HepG2 (cell line): ENCODE measurements around the gene ACSM2B. TPM values are rescaled to one million over a fixed set of nuclear protein-coding genes. Genes with fewer than 3 reads are reported as not detected.

Source experiments
- BATF2 ChIP-seq: sonication (generic); formaldehyde crosslinking; IDR thresholded peaks from 2 replicates; pipeline ENCODE4 v1.8.0; 2022; ENCODE audit warnings: mild to moderate bottlenecking, missing genetic modification reagents, moderate library complexity
- CBX5 ChIP-seq: sonication (generic); formaldehyde crosslinking; IDR thresholded peaks from 2 replicates; pipeline ENCODE4 v1.4.0; 2020; ENCODE audit warnings: missing genetic modification reagents, borderline replicate concordance
- DBP ChIP-seq: sonication (generic); formaldehyde crosslinking; IDR thresholded peaks from 2 replicates; pipeline ENCODE4 v1.4.0; 2020; ENCODE audit warnings: missing genetic modification reagents; ENCODE audit errors: not compliant biosample characterization
- ESRRA ChIP-seq: sonication (generic); formaldehyde crosslinking; IDR thresholded peaks from 2 replicates; pipeline ENCODE4 v1.5.1; 2020; ENCODE audit warnings: mild to moderate bottlenecking, low read depth, missing genetic modification reagents
- FOXA1 ChIP-seq, 2 experiments: fragments of 450-650 bp in 1 of 2; sonication (generic) in 1 of 2; formaldehyde crosslinking in 1 of 2; IDR thresholded peaks; 2 replicates each; pipeline versions ENCODE4 v1.4.0 to v1.6.1; 2016 to 2020; ENCODE audit warnings: missing genetic modification reagents in 1 of 2
- GATAD1 ChIP-seq: IDR thresholded peaks from 2 replicates; pipeline ENCODE4 v1.6.1; 2016; ENCODE audit warnings: missing genetic modification reagents, missing compliant biosample characterization
- GLI4 ChIP-seq: sonication (generic); formaldehyde crosslinking; IDR thresholded peaks from 2 replicates; pipeline ENCODE4 v1.5.1; 2020; ENCODE audit warnings: missing genetic modification reagents, mild to moderate bottlenecking, moderate library complexity, borderline replicate concordance
- HNF1B ChIP-seq: sonication (generic); formaldehyde crosslinking; IDR thresholded peaks from 2 replicates; pipeline ENCODE4 v1.5.1; 2020; ENCODE audit warnings: mild to moderate bottlenecking, moderate library complexity, missing genetic modification reagents
- HNF4G ChIP-seq, 2 experiments: sonication (generic) in 1 of 2; formaldehyde crosslinking in 1 of 2; IDR thresholded peaks; 2 replicates each; pipeline versions ENCODE4 v1.4.0 to v1.6.1; 2011 to 2020; ENCODE audit warnings: borderline replicate concordance in 2 of 2, low read depth in 2 of 2, mild to moderate bottlenecking in 2 of 2, low read length in 1 of 2, missing genetic modification reagents in 1 of 2, moderate library complexity in 1 of 2
- IKZF1 ChIP-seq: fragments of 450-650 bp; IDR thresholded peaks from 2 replicates; pipeline ENCODE4 v1.7.1; 2016
- MAFF ChIP-seq: IDR thresholded peaks from 2 replicates; pipeline ENCODE4 v1.6.1; 2011; ENCODE audit warnings: low read depth, low read length, improper control_type of control experiment
- PBX2 ChIP-seq: IDR thresholded peaks from 2 replicates; pipeline ENCODE4 v1.6.1; 2016; ENCODE audit warnings: control low read depth
- PHF5A ChIP-seq: IDR thresholded peaks from one replicate; pipeline ENCODE4 v1.6.1; 2018; ENCODE audit warnings: low read depth, missing genetic modification reagents; ENCODE audit not compliant: unreplicated experiment
- PHF8 ChIP-seq: sonication (generic); formaldehyde crosslinking; IDR thresholded peaks from 2 replicates; pipeline ENCODE4 v1.5.0; 2020; ENCODE audit warnings: missing genetic modification reagents
- RORA ChIP-seq: sonication (generic); formaldehyde crosslinking; IDR thresholded peaks from 2 replicates; pipeline ENCODE4 v1.5.0; 2020; ENCODE audit warnings: mild to moderate bottlenecking, missing genetic modification reagents, moderate library complexity
- RXRB ChIP-seq: IDR thresholded peaks from 2 replicates; pipeline ENCODE4 v1.6.1; 2016; ENCODE audit warnings: borderline replicate concordance, missing genetic modification reagents, missing compliant biosample characterization
- SMARCC2 ChIP-seq: fragments of 450-650 bp; IDR thresholded peaks from 2 replicates; pipeline ENCODE4 v1.6.1; 2017; ENCODE audit warnings: antibody characterized with exemption, mild to moderate bottlenecking
- SOX5 ChIP-seq: IDR thresholded peaks from 2 replicates; pipeline ENCODE4 v1.6.1; 2016; ENCODE audit warnings: borderline replicate concordance
- ZBTB10 ChIP-seq: sonication (generic); formaldehyde crosslinking; IDR thresholded peaks from 2 replicates; pipeline ENCODE4 v1.4.0; 2020; ENCODE audit warnings: missing genetic modification reagents, borderline replicate concordance
- ZNF546 ChIP-seq: sonication (generic); formaldehyde crosslinking; conservative IDR thresholded peaks from 2 replicates; pipeline ENCODE4 v1.8.1; 2023; ENCODE audit warnings: mild to moderate bottlenecking, missing genetic modification reagents
- ZSCAN31 ChIP-seq: sonication (generic); formaldehyde crosslinking; IDR thresholded peaks from 2 replicates; pipeline ENCODE4 v1.5.0; 2020; ENCODE audit warnings: low read depth, mild to moderate bottlenecking, missing genetic modification reagents
- polyA plus RNA-seq, 8 experiments: library from polyadenylated mRNA; depleted of rRNA in 3 of 8; stranded (reverse) in 7 of 8; unstranded in 1 of 8; fragments of >200 nt; fragmentation: Illumina TruSeq in 4 of 8; extraction: Trizol in 4 of 8; gene quantifications; 2 replicates each; pipeline versions ENCODE4 v1.2.1 to v1.2.3, GENCODE V29; 2011 to 2016; ENCODE audit warnings: low read depth in 4 of 8, missing spikeins in 1 of 8, mixed read lengths in 1 of 8; ENCODE audit not compliant: insufficient read depth in 1 of 8
- total RNA-seq, 5 experiments: library from RNA; depleted of rRNA; stranded (reverse); fragments of >200 nt; fragmentation: Illumina TruSeq; extraction: Trizol; gene quantifications; 2 replicates each; pipeline ENCODE4 v1.2.3, GENCODE V29; 2016; ENCODE audit warnings: low read depth in 1 of 5

Gene ACSM2B
- total and polyA plus RNA-seq, 2 of the 13 experiments (the other 11 are each of a cell fraction or from before 2014, with no cell fraction given): 22.9 to 34.0 TPM

GRCh38 chr16:20598832-20599469 is 22.8 kb upstream of the ACSM2B start (continued):
- TF ChIP-seq BATF2 (CRISPR knock-in tag) (0 out of 2 replicates have a peak, but pooled peaks have one; percentile 58), PHF5A (CRISPR knock-in tag) (peak; percentile 96), GATAD1 (CRISPR knock-in tag) (peak; percentile 82), ZSCAN31 (CRISPR knock-in tag) (peak; percentile 87), RXRB (peak; percentile 95), IKZF1 (no peak), HNF4G (IDR thresholded peaks at IDR 0.05; ENCODE audit: borderline replicate concordance, low read depth, low read length) (peak; percentile 98), HNF4G (CRISPR knock-in tag; IDR thresholded peaks at IDR 0.05; ENCODE audit: borderline replicate concordance, low read depth) (peak; percentile 99), MAFF (peak; percentile 48; the same call in 1 of the 2 replicates), RORA (CRISPR knock-in tag) (no peak), FOXA1 (IDR thresholded peaks at IDR 0.05) (no peak), FOXA1 (CRISPR knock-in tag; IDR thresholded peaks at IDR 0.05) (peak; percentile 71), DBP (CRISPR knock-in tag) (peak; percentile 92), CBX5 (CRISPR knock-in tag) (peak; percentile 98; the same call in 1 of the 2 replicates), PHF8 (CRISPR knock-in tag) (peak; percentile 40; the same call in 1 of the 2 replicates), SMARCC2 (no peak), PBX2 (peak; percentile 78), ZBTB10 (CRISPR knock-in tag) (peak; percentile 90), SOX5 (CRISPR knock-in tag) (peak; percentile 94), ZNF546 (0 out of 2 replicates have a peak, but pooled peaks have one; percentile 24), ESRRA (CRISPR knock-in tag) (peak; percentile 86), GLI4 (CRISPR knock-in tag) (no peak), HNF1B (CRISPR knock-in tag) (peak; percentile 100)
